Measurements from ENCODE around the gene CYTH1. TPM values are rescaled to one million over a fixed set of nuclear protein-coding genes. Genes with fewer than 3 reads are reported as not detected.

CYTH1 gene
- total RNA-seq, 1 experiment from 2014 or later: 34.3 TPM

DNA sequence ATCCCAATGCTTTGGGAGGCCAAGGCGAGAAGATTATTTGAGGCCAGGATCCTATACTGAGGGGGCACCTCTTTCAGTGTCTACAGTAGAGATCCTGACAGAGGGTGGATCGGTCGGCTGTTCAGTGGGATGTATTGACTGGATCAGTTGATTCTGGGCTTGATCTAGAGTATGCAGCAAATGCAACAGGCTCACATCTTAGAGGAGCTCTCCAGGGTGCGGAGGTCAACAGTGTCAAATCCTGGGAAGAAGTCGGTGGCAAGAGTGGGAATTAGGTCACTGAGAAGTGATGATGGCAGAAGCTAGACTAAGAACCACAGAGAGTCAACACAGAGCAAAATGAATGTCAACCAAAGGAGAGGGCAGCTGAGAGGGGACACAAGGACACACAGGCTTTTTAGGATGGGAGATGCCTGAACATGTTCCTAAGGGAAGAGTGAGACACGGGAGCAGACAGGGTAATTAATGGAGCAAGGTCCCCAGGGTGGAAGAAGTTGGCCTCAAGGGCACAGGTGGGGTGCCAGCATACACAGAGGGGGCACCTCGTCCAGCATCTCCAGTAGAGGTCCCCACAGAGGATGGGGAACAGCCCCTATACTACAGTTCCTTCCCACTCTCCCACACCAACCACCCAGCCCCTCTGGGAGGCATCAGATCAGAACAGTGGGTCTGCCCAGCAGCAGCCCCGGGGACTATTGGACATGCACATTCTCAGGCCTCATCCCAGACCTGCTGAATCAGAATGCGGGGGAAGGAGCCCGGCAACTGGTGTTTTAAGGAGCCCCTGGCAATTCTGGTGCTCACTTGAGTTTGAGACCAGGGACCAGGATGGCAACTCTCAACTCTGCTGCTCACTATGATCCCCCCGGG, 10.0 kb upstream of the CYTH1 start:
- Histone ChIP-seq H4K20me1 (ENCODE audit: insufficient read depth) (0 out of 2 replicates have a peak, but pooled peaks cover 4% of the 10 kb centered on the region), H3K4me1 (ENCODE audit: control insufficient read depth in 1 of 2, insufficient read depth in 2 of 2, low read length in 2 of 2) (peaks cover 0 to 14% of the 10 kb centered on the region in 2 experiments; a peak in 1 of 4 replicates), H2AFZ (ENCODE audit: low read depth, low read length, poor library complexity, severe bottlenecking) (no peak overlapping the region), H3K9me2 (ENCODE audit: insufficient read depth) (no peaks in the 10 kb centered on the region), H3K4me3 (replicated peaks in 1 of 2; ENCODE audit: low read depth in 1 of 2, low read length in 2 of 2) (no peak overlapping the region), H3K27ac (ENCODE audit: low read depth, low read length) (peak overlapping the region; percentile 21; the same call in 1 of the 2 replicates), H3K9me3 (ENCODE audit: control insufficient read depth in 1 of 2, insufficient read depth in 1 of 2, low read depth in 1 of 2, low read length in 2 of 2) (no peaks in the 10 kb centered on the region), H3K36me3 (ENCODE audit: control insufficient read depth in 1 of 2, insufficient read depth in 2 of 2, low read length in 2 of 2) (peaks cover 21 to 28% of the 10 kb centered on the region in 2 experiments), H3K9ac (ENCODE audit: low read length) (no peak overlapping the region), H3K79me2 (ENCODE audit: insufficient read depth, low read length) (no peaks in the 10 kb centered on the region; the same call in 1 of the 2 replicates), H3K27me3 (ENCODE audit: insufficient read depth, low read length) (no peaks in the 10 kb centered on the region), H3K4me2 (ENCODE audit: low read length) (no peak overlapping the region)
- TF ChIP-seq, protein P1, sequence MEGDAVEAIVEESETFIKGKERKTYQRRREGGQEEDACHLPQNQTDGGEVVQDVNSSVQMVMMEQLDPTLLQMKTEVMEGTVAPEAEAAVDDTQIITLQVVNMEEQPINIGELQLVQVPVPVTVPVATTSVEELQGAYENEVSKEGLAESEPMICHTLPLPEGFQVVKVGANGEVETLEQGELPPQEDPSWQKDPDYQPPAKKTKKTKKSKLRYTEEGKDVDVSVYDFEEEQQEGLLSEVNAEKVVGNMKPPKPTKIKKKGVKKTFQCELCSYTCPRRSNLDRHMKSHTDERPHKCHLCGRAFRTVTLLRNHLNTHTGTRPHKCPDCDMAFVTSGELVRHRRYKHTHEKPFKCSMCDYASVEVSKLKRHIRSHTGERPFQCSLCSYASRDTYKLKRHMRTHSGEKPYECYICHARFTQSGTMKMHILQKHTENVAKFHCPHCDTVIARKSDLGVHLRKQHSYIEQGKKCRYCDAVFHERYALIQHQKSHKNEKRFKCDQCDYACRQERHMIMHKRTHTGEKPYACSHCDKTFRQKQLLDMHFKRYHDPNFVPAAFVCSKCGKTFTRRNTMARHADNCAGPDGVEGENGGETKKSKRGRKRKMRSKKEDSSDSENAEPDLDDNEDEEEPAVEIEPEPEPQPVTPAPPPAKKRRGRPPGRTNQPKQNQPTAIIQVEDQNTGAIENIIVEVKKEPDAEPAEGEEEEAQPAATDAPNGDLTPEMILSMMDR (IDR thresholded peaks at IDR 0.05 in 2 of 3, conservative IDR thresholded peaks at IDR 0.05 in 1 of 3; ENCODE audit: borderline replicate concordance in 1 of 3, insufficient read depth in 1 of 3, low read depth in 2 of 3, low read length in 2 of 3): 0 out of 6 replicates have a peak, but pooled peaks of 1 of the 3 experiments have one; percentile 7
- no peak for TF ChIP-seq TCF7L2 (IDR thresholded peaks at IDR 0.05; ENCODE audit: borderline replicate concordance, extremely low read depth, insufficient read depth, insufficient read length)
- DNase-seq (ENCODE audit: low read depth, low spot score) (no peak), ATAC-seq (peak; percentile 22; the same call in 1 of the 2 replicates)
- POLR2A ChIA-PET: no interaction called here
- RAD21 ChIA-PET (ENCODE audit: low non-redundant PET in 1 of 2, low total read pairs in 2 of 2, uncharacterized antibody in 2 of 2, unreplicated experiment in 2 of 2): no interaction called here
- intact Hi-C loops (cut with micrococcal nuclease): no loop called here
- no TSS peak for BruUV-seq (replicated peaks)
- CTCF ChIA-PET: no interaction called here

DNA sequence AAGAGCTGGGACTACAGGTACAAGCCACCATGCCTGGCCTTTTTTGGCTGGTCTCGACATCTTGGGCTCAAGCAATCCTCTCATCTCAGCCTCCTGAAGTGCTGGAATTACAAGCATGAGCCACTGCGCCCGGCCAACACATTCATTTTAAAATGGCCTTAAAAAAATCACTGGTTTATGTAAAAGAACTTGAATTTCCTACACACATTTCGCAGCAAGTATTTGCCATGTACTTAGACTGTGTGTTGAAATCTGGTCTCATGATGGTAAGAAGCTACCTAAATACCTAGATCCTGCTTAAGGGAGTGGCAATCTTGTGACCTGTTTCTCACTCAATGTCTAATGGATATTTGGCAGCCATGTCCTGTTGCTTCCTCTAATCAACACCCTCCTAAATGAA, 8.5 kb upstream of the CYTH1 start:
- intact Hi-C loops (cut with micrococcal nuclease): no loop called here
- RAD21 ChIA-PET (ENCODE audit: low non-redundant PET in 1 of 2, low total read pairs in 2 of 2, uncharacterized antibody in 2 of 2, unreplicated experiment in 2 of 2): no interaction called here
- no peak overlapping the region for H3K27ac ChIP-seq (ENCODE audit: low read depth, low read length)
- ATAC-seq: no peak
- POLR2A ChIA-PET: no interaction called here
- H3K4me3 ChIP-seq (replicated peaks in 1 of 2; ENCODE audit: low read depth in 1 of 2, low read length in 2 of 2): no peak overlapping the region
- H3K9me2 ChIP-seq (ENCODE audit: insufficient read depth): no peaks in the 10 kb centered on the region
- H3K79me2 ChIP-seq (ENCODE audit: insufficient read depth, low read length): no peaks in the 10 kb centered on the region
- no peak overlapping the region for H2AFZ ChIP-seq (ENCODE audit: low read depth, low read length, poor library complexity, severe bottlenecking)
- no peak overlapping the region for H3K4me2 ChIP-seq (ENCODE audit: low read length)
- peaks cover 6 to 13% of the 10 kb centered on the region in 2 experiments; a peak in 3 of 4 replicates for H3K36me3 ChIP-seq (ENCODE audit: control insufficient read depth in 1 of 2, insufficient read depth in 2 of 2, low read length in 2 of 2)
- CTCF ChIA-PET: no interaction called here
- no peaks in the 10 kb centered on the region for H3K9me3 ChIP-seq (ENCODE audit: control insufficient read depth in 1 of 2, insufficient read depth in 1 of 2, low read depth in 1 of 2, low read length in 2 of 2)
- BruUV-seq (replicated peaks): no TSS peak
- H3K4me1 ChIP-seq (ENCODE audit: control insufficient read depth in 1 of 2, insufficient read depth in 2 of 2, low read length in 2 of 2): peaks cover 5 to 14% of the 10 kb centered on the region in 2 experiments; a peak in 3 of 4 replicates
- no peak for DNase-seq (ENCODE audit: low read depth, low spot score)
- no peak overlapping the region for H3K9ac ChIP-seq (ENCODE audit: low read length)
- no peaks in the 10 kb centered on the region for H3K27me3 ChIP-seq (ENCODE audit: insufficient read depth, low read length)
- no peaks in the 10 kb centered on the region for H4K20me1 ChIP-seq (ENCODE audit: insufficient read depth)
- TF ChIP-seq ELF1 (IDR thresholded peaks at IDR 0.05; ENCODE audit: borderline replicate concordance, low read depth) (no peak), SIN3A (IDR thresholded peaks at IDR 0.05; ENCODE audit: low read depth) (no peak), SP1 (IDR thresholded peaks at IDR 0.05; ENCODE audit: low read depth) (no peak), POLR2AphosphoS5 (IDR thresholded peaks at IDR 0.05; ENCODE audit: low read depth, low read length) (no peak), YY1 (IDR thresholded peaks at IDR 0.05; ENCODE audit: extremely low read depth, insufficient replicate concordance, low read depth, low read length) (no peak), TCF7L2 (IDR thresholded peaks at IDR 0.05; ENCODE audit: borderline replicate concordance, extremely low read depth, insufficient read depth, insufficient read length) (no peak), CBX3 (IDR thresholded peaks at IDR 0.05; ENCODE audit: low read depth) (no peak)
- TF ChIP-seq, protein P2, sequence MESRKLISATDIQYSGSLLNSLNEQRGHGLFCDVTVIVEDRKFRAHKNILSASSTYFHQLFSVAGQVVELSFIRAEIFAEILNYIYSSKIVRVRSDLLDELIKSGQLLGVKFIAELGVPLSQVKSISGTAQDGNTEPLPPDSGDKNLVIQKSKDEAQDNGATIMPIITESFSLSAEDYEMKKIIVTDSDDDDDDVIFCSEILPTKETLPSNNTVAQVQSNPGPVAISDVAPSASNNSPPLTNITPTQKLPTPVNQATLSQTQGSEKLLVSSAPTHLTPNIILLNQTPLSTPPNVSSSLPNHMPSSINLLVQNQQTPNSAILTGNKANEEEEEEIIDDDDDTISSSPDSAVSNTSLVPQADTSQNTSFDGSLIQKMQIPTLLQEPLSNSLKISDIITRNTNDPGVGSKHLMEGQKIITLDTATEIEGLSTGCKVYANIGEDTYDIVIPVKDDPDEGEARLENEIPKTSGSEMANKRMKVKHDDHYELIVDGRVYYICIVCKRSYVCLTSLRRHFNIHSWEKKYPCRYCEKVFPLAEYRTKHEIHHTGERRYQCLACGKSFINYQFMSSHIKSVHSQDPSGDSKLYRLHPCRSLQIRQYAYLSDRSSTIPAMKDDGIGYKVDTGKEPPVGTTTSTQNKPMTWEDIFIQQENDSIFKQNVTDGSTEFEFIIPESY (IDR thresholded peaks at IDR 0.05; ENCODE audit: extremely low read depth, insufficient replicate concordance, low read length): no peak
- TF ChIP-seq, protein P3, sequence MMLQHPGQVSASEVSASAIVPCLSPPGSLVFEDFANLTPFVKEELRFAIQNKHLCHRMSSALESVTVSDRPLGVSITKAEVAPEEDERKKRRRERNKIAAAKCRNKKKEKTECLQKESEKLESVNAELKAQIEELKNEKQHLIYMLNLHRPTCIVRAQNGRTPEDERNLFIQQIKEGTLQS (IDR thresholded peaks at IDR 0.05): no peak

Measured in HCT116 (cell line).